ENCODE data around the gene LIF. TPM values are rescaled to one million over a fixed set of nuclear protein-coding genes. Genes with fewer than 3 reads are reported as not detected.

Gene LIF
- total and polyA plus RNA-seq, 8 donors = 0.35 to 5.0 (median 2.2) TPM; not detected in 2

GRCh38 chr22:30266445-30267381 lies 20.2 kb upstream of the LIF start, which contains the start of gene OSM:
OSM (minus strand) TSS chr22:30266851; CDS start chr22:30266799, 52 bp downstream.
- no peaks in the 10 kb centered on the region for H3K36me3 ChIP-seq
- intact Hi-C loops (cut with DNase I; ENCODE audit: low total_unique reads) = loop anchor here (5.0 kb wide), 1 partner anchor 116 kb away; no protein-coding TSS in a partner anchor
- DNase-seq = peak; percentile 60 to 70
- H3K4me3 ChIP-seq = peak within 1 kb of the TSS; percentile 13 to 41 (median 36)
- peaks cover 6 to 21% (median 9%) of the 10 kb centered on the region in 4 donors for H3K4me1 ChIP-seq
- H3K9me3 ChIP-seq = no peaks in the 10 kb centered on the region
- 58 to 76% (median 67%) methylated on average over 21 to 35 of the region's 35 CpGs for WGBS, 5 donors
- peak within 1 kb of the TSS; percentile 59 to 87 (median 72) for H3K27ac ChIP-seq
- TF ChIP-seq, protein P1, sequence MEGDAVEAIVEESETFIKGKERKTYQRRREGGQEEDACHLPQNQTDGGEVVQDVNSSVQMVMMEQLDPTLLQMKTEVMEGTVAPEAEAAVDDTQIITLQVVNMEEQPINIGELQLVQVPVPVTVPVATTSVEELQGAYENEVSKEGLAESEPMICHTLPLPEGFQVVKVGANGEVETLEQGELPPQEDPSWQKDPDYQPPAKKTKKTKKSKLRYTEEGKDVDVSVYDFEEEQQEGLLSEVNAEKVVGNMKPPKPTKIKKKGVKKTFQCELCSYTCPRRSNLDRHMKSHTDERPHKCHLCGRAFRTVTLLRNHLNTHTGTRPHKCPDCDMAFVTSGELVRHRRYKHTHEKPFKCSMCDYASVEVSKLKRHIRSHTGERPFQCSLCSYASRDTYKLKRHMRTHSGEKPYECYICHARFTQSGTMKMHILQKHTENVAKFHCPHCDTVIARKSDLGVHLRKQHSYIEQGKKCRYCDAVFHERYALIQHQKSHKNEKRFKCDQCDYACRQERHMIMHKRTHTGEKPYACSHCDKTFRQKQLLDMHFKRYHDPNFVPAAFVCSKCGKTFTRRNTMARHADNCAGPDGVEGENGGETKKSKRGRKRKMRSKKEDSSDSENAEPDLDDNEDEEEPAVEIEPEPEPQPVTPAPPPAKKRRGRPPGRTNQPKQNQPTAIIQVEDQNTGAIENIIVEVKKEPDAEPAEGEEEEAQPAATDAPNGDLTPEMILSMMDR (IDR thresholded peaks at IDR 0.05) = no peak
- peak in 1 of 3 donors; percentile 14 for TF ChIP-seq POLR2AphosphoS5 (IDR thresholded peaks at IDR 0.05)
- TF ChIP-seq POLR2A (IDR thresholded peaks at IDR 0.05) = no peak
- H3K27me3 ChIP-seq = no peaks in the 10 kb centered on the region

- Histone ChIP-seq H3K9me3 (no peaks in the 10 kb centered on the region), H3K27ac (peak overlapping the region; percentile 59 to 87 (median 72)), H3K4me1 (peaks cover 6 to 21% (median 9%) of the 10 kb centered on the region in 4 donors), H3K27me3 (no peaks in the 10 kb centered on the region), H3K4me3 (peak overlapping the region; percentile 13 to 41 (median 36)), H3K36me3 (no peaks in the 10 kb centered on the region)
- peak; percentile 68 to 72 for DNase-seq
- intact Hi-C loops (cut with DNase I; ENCODE audit: low total_unique reads) = loop anchor here (5.0 kb wide), 1 partner anchor 116 kb away; no protein-coding TSS in a partner anchor
- TF ChIP-seq, protein P1 (IDR thresholded peaks at IDR 0.05) = no peak
- TF ChIP-seq POLR2AphosphoS5 (IDR thresholded peaks at IDR 0.05) (peak in 2 of 3 donors; percentile 32 to 49), POLR2A (IDR thresholded peaks at IDR 0.05) (no peak)
- 59 to 73% (median 68%) methylated on average over 20 to 24 of the region's 24 CpGs for WGBS, 5 donors
Observed at GRCh38 chr22:30265823-30266444, 19.4 kb upstream of the LIF start.

DNA sequence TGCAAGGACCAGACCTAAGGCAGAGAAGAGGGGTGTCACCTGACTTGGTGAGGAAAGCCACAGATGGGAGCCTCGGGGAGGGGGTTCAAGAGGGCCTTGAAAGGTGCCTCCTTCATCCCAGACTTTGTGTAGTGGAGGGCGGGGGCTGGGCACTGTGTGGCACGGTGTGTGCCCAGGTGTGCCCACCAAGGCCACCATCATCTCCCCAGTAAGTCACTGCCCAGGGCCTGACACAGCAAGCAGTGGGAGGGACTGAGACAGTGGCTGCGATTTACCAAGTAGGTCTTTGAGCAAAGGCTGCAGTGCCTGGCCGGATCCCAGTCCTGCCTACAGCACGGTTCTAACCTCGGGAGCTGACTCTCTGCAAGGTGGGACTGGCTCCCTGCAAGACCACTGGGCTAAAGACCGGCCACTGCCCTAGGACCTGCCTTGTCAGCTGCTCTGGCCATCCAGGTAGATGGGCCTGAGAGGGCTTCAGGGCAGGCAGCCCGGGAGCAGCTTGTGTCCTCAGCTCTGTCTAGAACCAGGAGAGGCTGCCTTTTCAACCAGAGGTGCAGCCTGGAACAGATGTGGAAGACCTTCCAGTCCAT lies 18.7 kb upstream of the LIF start:
- Histone ChIP-seq H3K27ac (peak overlapping the region in 4 of 5 donors; percentile 62 to 87 (median 78)), H3K4me1 (peaks cover 6 to 21% (median 9%) of the 10 kb centered on the region in 4 donors), H3K9me3 (no peaks in the 10 kb centered on the region), H3K4me3 (peak overlapping the region in 1 of 4 donors; percentile 41), H3K27me3 (no peaks in the 10 kb centered on the region), H3K36me3 (no peaks in the 10 kb centered on the region)
- intact Hi-C loops (cut with DNase I; ENCODE audit: low total_unique reads) = loop anchor here (5.0 kb wide), 1 partner anchor 117 kb away; no protein-coding TSS in a partner anchor
- no peak for DNase-seq
- no peak for TF ChIP-seq EP300 (IDR thresholded peaks at IDR 0.05)
- TF ChIP-seq, protein P1 (IDR thresholded peaks at IDR 0.05) = no peak
- TF ChIP-seq POLR2AphosphoS5 (IDR thresholded peaks at IDR 0.05) = no peak
- no peak for TF ChIP-seq POLR2A (IDR thresholded peaks at IDR 0.05)
- WGBS, 5 donors = 82 to 91% (median 85%) methylated on average over 5 to 9 of the region's 9 CpGs

DNA sequence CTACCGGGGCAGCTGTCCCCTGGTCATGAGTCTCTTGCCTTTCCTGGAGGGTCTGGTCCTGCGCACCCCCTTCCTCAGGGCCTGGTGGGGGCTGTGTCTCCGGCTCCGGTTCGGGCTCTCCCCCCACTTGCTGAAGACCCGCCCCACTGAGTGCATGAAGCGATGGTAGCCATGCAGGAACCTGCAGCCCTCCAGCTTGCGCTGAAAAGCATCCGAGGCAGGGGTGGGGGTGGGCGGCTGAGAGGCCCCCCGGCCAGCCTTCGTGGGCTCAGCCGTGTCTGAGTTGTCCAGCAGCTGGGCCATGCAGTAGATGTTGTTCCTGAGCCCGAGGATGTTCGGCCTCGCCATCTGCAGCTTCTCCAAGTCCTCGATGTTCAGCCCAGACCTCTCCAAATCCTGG lies 17.3 kb upstream of the LIF start:
- WGBS, 5 donors = 90 to 96% (median 92%) methylated on average over 9 to 17 of the region's 17 CpGs
- no peaks in the 10 kb centered on the region for H3K36me3 ChIP-seq
- no peaks in the 10 kb centered on the region for H3K27me3 ChIP-seq
- peak overlapping the region in 1 of 4 donors; percentile 28 for H3K4me3 ChIP-seq
- TF ChIP-seq, protein P1 (IDR thresholded peaks at IDR 0.05) = no peak
- TF ChIP-seq POLR2A (IDR thresholded peaks at IDR 0.05) (no peak), EP300 (IDR thresholded peaks at IDR 0.05) (no peak), POLR2AphosphoS5 (IDR thresholded peaks at IDR 0.05) (no peak)
- no peaks in the 10 kb centered on the region for H3K9me3 ChIP-seq
- no peak for DNase-seq
- peaks cover 6 to 22% (median 9%) of the 10 kb centered on the region in 4 donors for H3K4me1 ChIP-seq
- H3K27ac ChIP-seq = peak overlapping the region in 1 of 5 donors; percentile 65
- intact Hi-C loops (cut with DNase I; ENCODE audit: low total_unique reads) = loop anchor here (5.0 kb wide), 1 partner anchor 157 kb away; no protein-coding TSS in a partner anchor

All from stomach (tissue), 9 donors.